NCI-H1436 (cell line): Measurements from ENCODE around the gene COMT.

Experiments used
- DNase-seq: peaks from one replicate; lab custom pipeline; 2025; lab: John Stamatoyannopoulos, UW

COMT gene

DNA sequence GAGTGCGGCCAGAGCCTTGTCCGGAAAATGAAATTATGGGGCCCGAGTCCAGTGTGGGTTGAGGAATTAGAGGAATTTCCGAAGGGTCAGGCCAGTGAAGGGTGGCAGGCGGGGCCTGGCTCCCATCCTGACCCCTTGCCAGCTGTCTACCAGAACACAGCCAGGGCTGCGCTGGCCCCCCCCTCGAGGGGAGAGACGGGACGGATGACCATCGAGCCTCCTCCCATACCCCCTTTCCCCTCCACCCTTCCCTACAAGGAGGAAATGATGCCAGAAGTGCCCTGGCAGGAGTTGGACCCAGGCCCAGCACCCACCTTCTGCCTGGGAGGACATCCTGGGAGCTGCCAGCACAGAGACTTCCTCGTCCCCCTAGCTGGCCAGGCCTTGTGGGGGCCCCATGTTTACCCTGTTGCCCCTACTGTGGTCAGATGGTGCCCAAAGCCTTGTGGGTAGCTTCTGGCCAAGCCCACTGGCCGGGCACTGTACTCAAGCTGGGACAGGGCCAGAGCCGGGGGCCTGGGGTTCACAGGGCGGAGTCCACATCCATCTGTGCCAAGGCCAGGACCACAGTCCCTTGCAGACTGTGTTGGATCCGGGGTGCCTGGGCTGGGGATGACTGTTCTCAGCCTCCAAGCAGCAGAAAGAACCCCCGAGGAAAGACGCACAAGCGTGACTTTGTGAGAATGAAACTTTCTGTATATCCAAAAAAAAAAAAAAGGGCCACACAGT is 54.2 kb downstream of the COMT start:
- no peak for DNase-seq

DNA sequence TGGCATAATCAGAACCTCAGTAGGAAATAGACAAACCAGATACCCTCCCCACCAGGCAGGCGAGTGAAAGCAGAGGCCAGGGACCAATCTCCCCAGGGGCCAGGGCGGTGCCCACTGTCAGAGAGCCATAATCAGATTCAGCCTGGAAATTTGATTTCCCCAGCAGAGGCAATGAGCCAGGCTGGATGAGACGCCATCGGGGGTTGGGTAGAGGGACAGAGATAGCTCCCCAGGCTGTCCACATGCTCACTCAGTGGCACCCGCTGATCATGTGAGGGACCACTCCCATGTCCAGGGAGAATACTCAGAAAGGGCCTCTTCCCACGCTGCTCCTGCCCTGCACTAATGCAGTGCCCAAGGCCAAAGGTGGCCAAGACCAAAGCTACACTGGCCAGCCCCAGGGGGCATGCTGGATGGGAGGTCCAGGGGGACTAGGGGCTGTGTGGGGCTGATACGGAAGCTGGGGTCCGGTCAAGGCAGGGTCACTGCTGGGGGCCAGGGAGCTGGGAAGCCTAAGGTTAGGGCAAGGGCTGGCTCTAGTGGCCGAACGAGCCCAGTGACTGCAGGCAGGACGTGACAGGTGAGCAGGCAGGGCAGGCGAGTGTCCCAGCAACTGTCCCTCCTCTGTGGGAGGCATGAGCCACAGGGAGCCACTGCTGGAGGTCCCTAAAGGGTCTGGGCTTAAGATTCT is 55.3 kb downstream of the COMT start:
- DNase-seq, result no peak

DNA sequence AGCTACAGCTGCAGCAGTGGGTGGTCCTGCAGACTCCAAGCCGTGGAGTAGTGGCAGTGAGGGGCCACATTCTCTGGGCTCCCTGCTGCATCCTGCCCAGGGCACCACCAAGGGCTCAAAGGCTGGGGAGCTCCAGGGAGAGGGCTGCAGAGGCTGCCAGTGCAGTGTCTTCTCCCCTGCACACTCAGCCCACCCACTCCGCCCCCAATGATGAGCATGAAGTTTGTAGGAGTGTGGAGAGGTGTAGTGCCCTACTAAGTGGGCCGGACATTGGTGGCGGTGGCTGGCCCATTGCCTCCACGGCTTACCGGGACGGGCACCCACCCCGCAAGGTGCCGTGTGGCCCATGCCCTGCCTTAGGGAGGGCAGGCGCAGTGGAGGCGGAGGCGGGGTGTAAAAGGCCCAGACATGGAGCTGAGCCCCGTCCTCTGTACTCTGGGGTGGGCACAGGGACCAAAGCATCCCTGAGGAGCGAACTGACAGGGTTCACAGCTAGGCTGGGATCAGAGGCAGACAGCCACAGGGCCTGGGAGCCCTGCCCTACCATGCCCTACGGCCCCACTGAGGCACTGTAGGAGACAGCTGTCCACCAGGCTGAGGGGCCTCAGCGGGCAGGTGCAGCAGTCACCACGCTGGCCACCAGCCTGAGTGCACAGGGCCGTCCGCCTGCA is 56.1 kb downstream of the COMT start:
- no peak for DNase-seq

GRCh38 chr22:19998232-19998951 is 56.8 kb downstream of the COMT start:
- DNase-seq, result no peak

DNA sequence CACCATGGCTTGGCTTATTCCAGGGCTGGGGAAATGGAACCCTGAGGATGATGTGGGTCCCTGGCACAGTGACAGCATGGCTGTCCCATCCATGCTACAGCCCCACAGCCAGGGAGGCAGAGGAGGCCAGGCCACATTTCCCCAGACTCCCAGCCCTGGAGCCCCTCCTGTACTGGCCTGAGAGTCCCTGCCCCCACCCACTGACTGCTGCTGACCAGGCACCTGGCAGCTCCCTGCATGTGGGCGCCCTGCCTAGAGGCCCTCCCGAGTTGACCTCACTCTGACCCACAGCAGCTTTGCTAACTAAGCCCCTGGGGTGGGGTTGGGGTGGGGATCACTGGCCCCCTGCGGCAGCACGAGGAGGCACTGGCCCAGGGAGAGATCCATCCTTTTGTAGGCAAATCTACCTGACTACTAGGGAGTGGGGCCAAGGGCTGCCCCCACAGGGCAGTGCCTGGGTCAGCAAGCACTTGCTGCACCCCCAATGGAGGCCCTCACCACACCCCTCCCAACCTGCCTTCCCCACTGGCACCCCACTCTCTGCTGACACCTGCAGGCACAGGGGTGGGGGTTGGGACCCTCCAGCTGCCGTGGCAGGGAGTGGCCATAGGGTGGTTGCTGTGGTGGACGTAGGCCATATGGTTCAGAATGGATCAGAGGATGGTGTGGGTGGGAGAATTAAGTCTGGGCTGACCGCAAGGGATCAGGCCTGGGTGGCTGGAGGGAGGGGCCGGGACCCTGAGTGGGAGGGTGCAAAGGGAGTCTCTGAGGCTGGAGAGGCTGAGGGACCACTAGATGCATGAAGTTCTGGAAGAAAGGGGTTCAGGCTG is 57.6 kb downstream of the COMT start:
- no peak for DNase-seq

DNA sequence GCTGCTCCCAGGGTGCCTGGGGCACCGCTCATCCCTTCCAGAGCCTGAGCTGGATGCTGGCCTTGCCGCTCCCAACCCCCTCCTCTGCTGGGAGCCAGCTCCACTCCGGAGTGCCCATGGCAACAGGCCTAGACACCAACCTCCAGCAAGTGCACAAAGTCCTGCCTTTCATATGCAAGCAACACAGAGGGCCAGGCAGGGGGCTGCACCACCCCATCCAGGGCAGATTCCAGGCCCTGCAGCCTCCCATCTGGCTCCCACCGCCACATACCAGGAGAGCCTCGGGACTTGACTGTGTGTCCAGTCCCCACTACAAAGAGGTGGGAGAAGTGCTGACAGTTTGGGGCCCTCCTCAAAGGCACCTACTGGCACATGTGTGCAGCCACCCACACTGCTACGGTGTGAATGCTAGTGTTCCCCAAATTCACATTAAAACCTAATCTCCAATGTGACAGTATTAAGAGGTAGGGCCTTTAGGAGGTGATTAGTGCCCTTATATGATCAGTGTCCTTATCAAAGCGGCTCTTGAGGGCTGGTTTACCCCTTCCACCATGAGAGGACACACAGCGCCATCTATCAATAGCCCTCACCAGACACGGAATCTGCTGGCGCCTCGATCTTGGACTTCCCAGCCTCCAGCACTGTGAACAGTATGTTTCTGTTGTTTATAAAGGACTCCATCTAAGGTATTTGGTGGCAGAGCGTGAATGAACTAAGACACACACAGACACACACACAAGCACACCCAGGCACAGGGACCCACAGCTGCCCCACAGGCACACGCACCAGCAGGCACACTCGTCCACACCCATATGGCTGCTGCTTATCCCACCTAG is 58.9 kb downstream of the COMT start:
- DNase-seq, result no peak

- no peak for DNase-seq
Observed at GRCh38 chr22:20001082-20001638, 59.6 kb downstream of the COMT start.

- no peak for DNase-seq
Observed at GRCh38 chr22:20002128-20002527, 60.6 kb downstream of the COMT start.

DNA sequence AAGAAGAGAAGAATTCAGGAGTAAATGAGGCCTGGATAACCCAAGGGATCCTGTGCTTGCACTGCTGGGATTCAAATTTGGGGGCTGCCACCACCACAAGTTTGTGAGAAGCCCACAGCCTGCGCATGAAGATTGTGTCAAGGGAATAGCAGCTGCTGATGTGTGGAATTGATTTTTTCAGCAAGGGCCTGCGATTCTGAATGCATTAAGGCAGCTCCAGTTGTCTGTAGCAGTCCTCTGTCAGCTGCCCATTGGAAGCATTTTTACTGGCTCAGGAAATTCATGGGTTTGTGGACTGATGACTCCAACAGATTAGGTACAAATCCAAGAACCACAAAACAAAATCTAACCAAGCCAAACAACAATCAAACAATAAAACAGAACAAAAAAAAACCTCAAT is 61.1 kb downstream of the COMT start:
- no peak for DNase-seq

DNA sequence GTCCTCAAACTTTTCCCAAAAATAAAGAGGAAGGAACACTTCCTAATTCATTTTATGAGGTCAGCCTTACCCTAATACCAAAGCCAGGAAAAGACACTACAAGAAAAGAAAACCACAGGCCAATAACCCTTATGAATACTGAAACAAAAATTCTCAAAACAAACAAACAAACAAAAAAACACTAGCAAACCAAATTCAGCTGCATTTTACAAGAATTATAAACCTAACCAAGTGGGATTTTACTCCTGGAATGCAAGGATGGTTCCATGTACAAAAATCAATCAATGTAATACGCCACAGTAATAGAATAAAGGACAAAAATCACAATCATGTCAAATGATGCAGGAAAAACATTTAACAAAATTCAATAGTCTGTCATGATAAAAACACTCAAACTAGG is 61.7 kb downstream of the COMT start:
- no peak for DNase-seq

- no peak for DNase-seq
Observed at GRCh38 chr22:20004464-20004863, 62.9 kb downstream of the COMT start.

GRCh38 chr22:20008221-20008995 is 66.8 kb downstream of the COMT start:
- no peak for DNase-seq

GRCh38 chr22:20009018-20009491 is 67.5 kb downstream of the COMT start:
- no peak for DNase-seq

GRCh38 chr22:20009582-20010306 is 68.2 kb downstream of the COMT start:
- no peak for DNase-seq

- no peak for DNase-seq
Observed at GRCh38 chr22:20010307-20011122, 68.9 kb downstream of the COMT start.

DNA sequence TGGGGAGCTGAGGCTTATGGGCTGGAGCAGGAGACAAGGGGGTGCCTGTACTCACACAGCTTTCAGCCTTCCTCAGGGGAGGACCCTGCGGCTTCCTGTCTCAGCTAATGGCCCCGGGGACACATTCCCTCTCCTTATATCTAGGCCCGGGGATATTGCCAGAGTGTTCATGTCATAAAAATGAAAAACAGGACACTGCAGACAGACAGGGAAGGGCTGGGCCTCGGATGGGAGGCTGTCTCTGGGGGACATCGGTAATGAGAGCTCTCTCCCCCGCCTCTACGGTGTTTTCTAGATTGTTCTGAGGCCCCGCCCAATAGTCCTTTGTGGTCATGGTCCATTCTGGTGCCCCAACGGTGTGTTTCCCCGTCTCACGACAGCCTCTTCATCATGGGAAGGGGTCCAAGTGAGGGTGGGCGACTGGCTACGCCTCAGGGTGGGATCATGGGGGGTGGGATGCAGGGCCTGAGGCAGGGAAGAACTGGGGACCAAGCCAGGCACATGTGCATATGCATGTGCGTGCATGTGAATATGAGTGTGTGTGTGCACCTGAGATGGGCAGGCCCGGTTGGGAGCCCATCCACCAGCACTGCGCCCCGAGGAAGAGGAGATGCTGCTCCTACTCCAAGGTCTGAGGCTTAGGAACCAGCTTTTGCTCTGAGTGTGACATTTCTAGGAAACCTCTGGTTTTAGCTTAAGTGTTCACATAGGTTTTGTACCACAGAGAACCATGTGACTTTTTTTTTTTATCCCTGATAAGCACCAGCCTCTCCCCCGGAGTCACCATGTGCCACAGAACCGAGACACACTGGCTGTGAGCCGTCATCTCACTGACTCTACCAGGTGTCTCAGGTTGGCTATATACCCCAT is 69.8 kb downstream of the COMT start:
- DNase-seq, result no peak
